GM18861 (cell line): ENCODE measurements around the gene HS3ST3B1.

Experiments used
- ATAC-seq: cut with Tn5 transposase; IDR thresholded peaks from one replicate; pipeline ENCODE4 v1.9.1; 2021; ENCODE audit not compliant: unreplicated experiment

The HS3ST3B1 gene

GRCh38 chr17:14320098-14320497 lies 19.2 kb downstream of the HS3ST3B1 start:
- no peak for ATAC-seq

- ATAC-seq: no peak
Observed at GRCh38 chr17:14320734-14321475, 20.0 kb downstream of the HS3ST3B1 start.

GRCh38 chr17:14321476-14321949 lies 20.6 kb downstream of the HS3ST3B1 start:
- no peak for ATAC-seq

- ATAC-seq: no peak
Observed at GRCh38 chr17:14321980-14322776, 21.3 kb downstream of the HS3ST3B1 start.

GRCh38 chr17:14323522-14323981 lies 22.7 kb downstream of the HS3ST3B1 start:
- no peak for ATAC-seq

GRCh38 chr17:14325618-14326167 lies 24.8 kb downstream of the HS3ST3B1 start:
- ATAC-seq: no peak

- ATAC-seq: no peak
Observed at GRCh38 chr17:14329900-14330491, 29.1 kb downstream of the HS3ST3B1 start.

- no peak for ATAC-seq
Observed at GRCh38 chr17:14330492-14330962, 29.6 kb downstream of the HS3ST3B1 start.

- no peak for ATAC-seq
Observed at GRCh38 chr17:14331225-14331981, 30.5 kb downstream of the HS3ST3B1 start.

- no peak for ATAC-seq
Observed at GRCh38 chr17:14331982-14332298, 31.1 kb downstream of the HS3ST3B1 start.

GRCh38 chr17:14332331-14332730 lies 31.4 kb downstream of the HS3ST3B1 start:
- no peak for ATAC-seq

- ATAC-seq: no peak
Observed at GRCh38 chr17:14333506-14333905, 32.6 kb downstream of the HS3ST3B1 start.

GRCh38 chr17:14334276-14334840 lies 33.5 kb downstream of the HS3ST3B1 start:
- no peak for ATAC-seq

- no peak for ATAC-seq
Observed at GRCh38 chr17:14334919-14335318, 34.0 kb downstream of the HS3ST3B1 start.

GRCh38 chr17:14336418-14336817 lies 35.5 kb downstream of the HS3ST3B1 start:
- no peak for ATAC-seq

- peak; percentile 66 for ATAC-seq
Observed at GRCh38 chr17:14337596-14338079, 36.8 kb downstream of the HS3ST3B1 start.

- no peak for ATAC-seq
Observed at GRCh38 chr17:14340857-14341754, 40.2 kb downstream of the HS3ST3B1 start.

- ATAC-seq: no peak
Observed at GRCh38 chr17:14341866-14342265, 41.0 kb downstream of the HS3ST3B1 start.

GRCh38 chr17:14346801-14347200 lies 45.9 kb downstream of the HS3ST3B1 start:
- ATAC-seq: no peak
